ENCODE data around the gene ROR1. TPM values are rescaled to one million over a fixed set of nuclear protein-coding genes. Genes with fewer than 3 reads are reported as not detected.

The ROR1 gene
- total and polyA plus RNA-seq, 2 of the 4 experiments (the other 2 are of a cell fraction), result 4.4 to 10.0 TPM

DNA sequence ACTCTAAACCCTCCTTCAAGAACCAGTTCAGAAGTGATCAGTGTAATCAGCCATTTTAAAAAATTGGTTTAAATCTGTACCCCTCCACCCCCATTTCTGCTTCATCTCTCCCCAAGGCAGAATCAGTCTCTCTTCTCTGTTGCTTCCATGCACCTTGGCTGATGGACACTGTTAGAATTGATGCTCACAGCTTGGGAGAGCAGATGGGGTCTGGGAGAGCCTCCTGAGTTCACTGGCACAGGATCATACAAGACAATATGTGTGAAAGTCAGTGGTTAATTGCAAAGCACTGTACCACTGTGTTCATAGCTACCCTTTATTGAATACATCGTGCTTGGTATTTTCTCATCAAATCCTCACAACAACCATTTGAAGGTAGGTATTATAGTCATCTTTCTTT, 140.9 kb downstream of the ROR1 start:
- Histone ChIP-seq H4K91ac (ENCODE audit: insufficient read depth, low read depth, low read length) (no peak overlapping the region), H3K9me3 (ENCODE audit: control insufficient read depth, insufficient read depth, low read length) (no peaks in the 10 kb centered on the region), H3K18ac (ENCODE audit: low read depth, low read length) (no peak overlapping the region), H4K5ac (ENCODE audit: low read depth, low read length) (no peak overlapping the region), H2BK5ac (ENCODE audit: low read depth, low read length, poor library complexity, severe bottlenecking) (no peak overlapping the region), H3K4me3 (ENCODE audit: insufficient read depth, low read depth, low read length) (no peak overlapping the region), H3K14ac (replicated peaks; ENCODE audit: low read depth, low read length) (no peak overlapping the region), H3K27ac (ENCODE audit: insufficient read depth, low read length) (no peak overlapping the region), H4K20me1 (ENCODE audit: insufficient read depth, low read length) (no peaks in the 10 kb centered on the region), H3K27me3 (ENCODE audit: control insufficient read depth, insufficient read depth, low read length) (no peaks in the 10 kb centered on the region; the same call in 1 of the 2 replicates), H3K4me1 (ENCODE audit: control insufficient read depth, insufficient read depth, low read length) (peaks cover 4% of the 10 kb centered on the region; the same call in 1 of the 2 replicates), H2AK5ac (ENCODE audit: low read depth, low read length) (no peak overlapping the region), H2BK15ac (ENCODE audit: low read depth, low read length) (no peak overlapping the region), H3K9me1 (ENCODE audit: insufficient read depth, low read length) (peaks cover 3% of the 10 kb centered on the region), H2BK20ac (ENCODE audit: low read depth, low read length) (no peak overlapping the region), H2AFZ (replicated peaks; ENCODE audit: low read length, poor library complexity) (no peak overlapping the region), H2AK9ac (replicated peaks; ENCODE audit: low read depth, low read length, poor library complexity) (no peak overlapping the region), H3K23ac (ENCODE audit: low read depth, low read length) (no peak overlapping the region), H4K8ac (ENCODE audit: low read depth in 2 of 2, low read length in 2 of 2) (no peak overlapping the region), H3K9ac (ENCODE audit: low read depth, low read length) (no peak overlapping the region), H3K4me2 (ENCODE audit: low read depth, low read length) (no peak overlapping the region), H3K56ac (ENCODE audit: extremely low read depth, insufficient read depth, low read length) (no peak overlapping the region), H3K79me1 (ENCODE audit: low read depth in 1 of 2, low read length in 2 of 2) (no peaks in the 10 kb centered on the region), H3K4ac (ENCODE audit: low read depth, low read length) (no peak overlapping the region), H3K36me3 (ENCODE audit: control insufficient read depth, insufficient read depth, low read length) (no peaks in the 10 kb centered on the region), H2BK120ac (ENCODE audit: low read depth, low read length) (no peak overlapping the region)
- dilution Hi-C loops (cut with HindIII; ENCODE audit: low sequenced_read_pairs, unreplicated experiment) (no loop called here), in situ Hi-C loops (cut with MboI; ENCODE audit: low sequenced_read_pairs) (loop anchor here (10.0 kb wide), 2 partner anchors 140 to 240 kb away; partner anchors contain the start of gene ROR1), intact Hi-C loops (cut with micrococcal nuclease) (loop anchor here (5.0 kb wide), 2 partner anchors 92 to 222 kb away; no protein-coding TSS in a partner anchor)
- DNase-seq, result no peak
- WGBS, 2 experiments (ENCODE audit: extremely low coverage in 2 of 2, insufficient read length in 1 of 2), result no CpG with 5 or more reads among the region's 1 CpG
- ChIA-PET CTCF (interaction anchor here (0.9 to 1.4 kb wide), 4 partner anchors 137 to 332 kb away, joined by 3 to 14 read pairs (median 4); no protein-coding TSS in a partner anchor), POLR2A (ENCODE audit: unreplicated experiment) (no interaction called here)
- ATAC-seq (ENCODE audit: low read depth), result no peak
- BruUV-seq (replicated peaks), result no TSS peak
- TF ChIP-seq CEBPB (IDR thresholded peaks at IDR 0.05; ENCODE audit: low read depth, low read length), result no peak
- no peak for TF ChIP-seq SMC3 (IDR thresholded peaks at IDR 0.05; ENCODE audit: low read depth, low read length)
- TF ChIP-seq POLR2A (IDR thresholded peaks at IDR 0.05; ENCODE audit: low read depth, low read length), result no peak
- TF ChIP-seq RFX5 (IDR thresholded peaks at IDR 0.05; ENCODE audit: low read depth, low read length), result no peak
- no peak for TF ChIP-seq MXI1 (IDR thresholded peaks at IDR 0.05; ENCODE audit: borderline replicate concordance, low read depth, low read length)
- TF ChIP-seq NFE2L2 (IDR thresholded peaks at IDR 0.05; ENCODE audit: low read depth, low read length), result no peak
- no peak for TF ChIP-seq CHD1 (IDR thresholded peaks at IDR 0.05; ENCODE audit: low read depth, low read length)
- TF ChIP-seq, protein P1, sequence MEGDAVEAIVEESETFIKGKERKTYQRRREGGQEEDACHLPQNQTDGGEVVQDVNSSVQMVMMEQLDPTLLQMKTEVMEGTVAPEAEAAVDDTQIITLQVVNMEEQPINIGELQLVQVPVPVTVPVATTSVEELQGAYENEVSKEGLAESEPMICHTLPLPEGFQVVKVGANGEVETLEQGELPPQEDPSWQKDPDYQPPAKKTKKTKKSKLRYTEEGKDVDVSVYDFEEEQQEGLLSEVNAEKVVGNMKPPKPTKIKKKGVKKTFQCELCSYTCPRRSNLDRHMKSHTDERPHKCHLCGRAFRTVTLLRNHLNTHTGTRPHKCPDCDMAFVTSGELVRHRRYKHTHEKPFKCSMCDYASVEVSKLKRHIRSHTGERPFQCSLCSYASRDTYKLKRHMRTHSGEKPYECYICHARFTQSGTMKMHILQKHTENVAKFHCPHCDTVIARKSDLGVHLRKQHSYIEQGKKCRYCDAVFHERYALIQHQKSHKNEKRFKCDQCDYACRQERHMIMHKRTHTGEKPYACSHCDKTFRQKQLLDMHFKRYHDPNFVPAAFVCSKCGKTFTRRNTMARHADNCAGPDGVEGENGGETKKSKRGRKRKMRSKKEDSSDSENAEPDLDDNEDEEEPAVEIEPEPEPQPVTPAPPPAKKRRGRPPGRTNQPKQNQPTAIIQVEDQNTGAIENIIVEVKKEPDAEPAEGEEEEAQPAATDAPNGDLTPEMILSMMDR (conservative IDR thresholded peaks at IDR 0.05; ENCODE audit: low read depth, low read length), result no peak
- TF ChIP-seq, protein P2, sequence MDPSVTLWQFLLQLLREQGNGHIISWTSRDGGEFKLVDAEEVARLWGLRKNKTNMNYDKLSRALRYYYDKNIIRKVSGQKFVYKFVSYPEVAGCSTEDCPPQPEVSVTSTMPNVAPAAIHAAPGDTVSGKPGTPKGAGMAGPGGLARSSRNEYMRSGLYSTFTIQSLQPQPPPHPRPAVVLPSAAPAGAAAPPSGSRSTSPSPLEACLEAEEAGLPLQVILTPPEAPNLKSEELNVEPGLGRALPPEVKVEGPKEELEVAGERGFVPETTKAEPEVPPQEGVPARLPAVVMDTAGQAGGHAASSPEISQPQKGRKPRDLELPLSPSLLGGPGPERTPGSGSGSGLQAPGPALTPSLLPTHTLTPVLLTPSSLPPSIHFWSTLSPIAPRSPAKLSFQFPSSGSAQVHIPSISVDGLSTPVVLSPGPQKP (IDR thresholded peaks at IDR 0.05; ENCODE audit: borderline replicate concordance, low read depth, low read length), result no peak
- TF ChIP-seq RCOR1 (IDR thresholded peaks at IDR 0.05; ENCODE audit: insufficient replicate concordance, low read length), result no peak
- TF ChIP-seq BHLHE40 (IDR thresholded peaks at IDR 0.05; ENCODE audit: low read depth, low read length), result no peak
- TF ChIP-seq, protein P3, sequence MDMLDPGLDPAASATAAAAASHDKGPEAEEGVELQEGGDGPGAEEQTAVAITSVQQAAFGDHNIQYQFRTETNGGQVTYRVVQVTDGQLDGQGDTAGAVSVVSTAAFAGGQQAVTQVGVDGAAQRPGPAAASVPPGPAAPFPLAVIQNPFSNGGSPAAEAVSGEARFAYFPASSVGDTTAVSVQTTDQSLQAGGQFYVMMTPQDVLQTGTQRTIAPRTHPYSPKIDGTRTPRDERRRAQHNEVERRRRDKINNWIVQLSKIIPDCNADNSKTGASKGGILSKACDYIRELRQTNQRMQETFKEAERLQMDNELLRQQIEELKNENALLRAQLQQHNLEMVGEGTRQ (IDR thresholded peaks at IDR 0.05; ENCODE audit: low read depth, low read length), result no peak
- no peak for TF ChIP-seq RAD21 (IDR thresholded peaks at IDR 0.05; ENCODE audit: low read length)
- no peak for TF ChIP-seq FOS (IDR thresholded peaks at IDR 0.05; ENCODE audit: low read depth, low read length)
- TF ChIP-seq MAFK (IDR thresholded peaks at IDR 0.05; ENCODE audit: low read depth, low read length), result no peak
- no peak for TF ChIP-seq MAZ (IDR thresholded peaks at IDR 0.05; ENCODE audit: borderline replicate concordance, low read depth, low read length)
